A549 treated with DMSO at 1 μM for 4 hours (cell line): ENCODE measurements around the gene B4GALNT2. TPM values are rescaled to one million over a fixed set of nuclear protein-coding genes. Genes with fewer than 3 reads are reported as not detected.

Source experiments
- total RNA-seq: library from RNA; stranded (reverse); fragments of 200-300 nt; extraction: Qiagen RNA extraction; gene quantifications from 5 replicates; pipeline ENCODE4 v1.2.3, GENCODE V29; 2022; ENCODE audit warnings: low read depth

The B4GALNT2 gene, protein sequence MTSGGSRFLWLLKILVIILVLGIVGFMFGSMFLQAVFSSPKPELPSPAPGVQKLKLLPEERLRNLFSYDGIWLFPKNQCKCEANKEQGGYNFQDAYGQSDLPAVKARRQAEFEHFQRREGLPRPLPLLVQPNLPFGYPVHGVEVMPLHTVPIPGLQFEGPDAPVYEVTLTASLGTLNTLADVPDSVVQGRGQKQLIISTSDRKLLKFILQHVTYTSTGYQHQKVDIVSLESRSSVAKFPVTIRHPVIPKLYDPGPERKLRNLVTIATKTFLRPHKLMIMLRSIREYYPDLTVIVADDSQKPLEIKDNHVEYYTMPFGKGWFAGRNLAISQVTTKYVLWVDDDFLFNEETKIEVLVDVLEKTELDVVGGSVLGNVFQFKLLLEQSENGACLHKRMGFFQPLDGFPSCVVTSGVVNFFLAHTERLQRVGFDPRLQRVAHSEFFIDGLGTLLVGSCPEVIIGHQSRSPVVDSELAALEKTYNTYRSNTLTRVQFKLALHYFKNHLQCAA
- total RNA-seq: 0.38 to 0.53 TPM (median 0.45 TPM) in 5 replicates

DNA sequence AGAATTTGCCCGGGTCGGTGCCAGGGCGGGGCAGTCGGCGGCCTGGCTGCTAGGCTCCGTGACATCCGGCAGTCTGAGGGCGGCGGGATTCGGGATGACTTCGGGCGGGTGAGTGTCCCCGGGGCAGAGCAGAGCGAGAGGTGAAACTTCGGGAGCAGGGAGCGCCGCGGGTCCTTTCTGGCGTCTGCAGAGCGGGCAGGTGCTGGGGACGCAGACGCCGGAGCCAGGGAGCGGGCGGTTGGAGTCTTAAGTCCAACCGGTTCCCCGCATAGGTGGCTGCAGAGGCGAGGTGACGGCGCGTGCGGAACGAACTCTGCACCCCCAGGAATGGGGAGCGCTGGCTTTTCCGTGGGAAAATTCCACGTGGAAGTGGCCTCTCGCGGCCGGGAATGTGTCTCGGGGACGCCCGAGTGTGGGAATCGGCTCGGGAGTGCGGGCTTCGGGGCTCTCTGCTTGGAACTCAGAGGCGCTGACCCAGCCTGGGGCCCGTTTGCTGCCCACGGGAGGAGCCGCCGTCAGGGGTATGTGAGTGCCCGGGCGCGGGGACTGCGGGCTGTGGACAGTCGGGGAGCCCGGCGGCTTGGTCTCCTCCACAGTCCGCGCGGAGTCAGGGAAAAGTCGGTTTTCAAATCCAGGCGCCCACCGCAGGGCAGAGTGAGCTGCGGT, at the start of gene B4GALNT2:
Gene B4GALNT2, plus strand, starts transcription at position 71 of the 666 bp plus-strand sequence. Its CDS starts 24 bp downstream, at position 95.

DNA sequence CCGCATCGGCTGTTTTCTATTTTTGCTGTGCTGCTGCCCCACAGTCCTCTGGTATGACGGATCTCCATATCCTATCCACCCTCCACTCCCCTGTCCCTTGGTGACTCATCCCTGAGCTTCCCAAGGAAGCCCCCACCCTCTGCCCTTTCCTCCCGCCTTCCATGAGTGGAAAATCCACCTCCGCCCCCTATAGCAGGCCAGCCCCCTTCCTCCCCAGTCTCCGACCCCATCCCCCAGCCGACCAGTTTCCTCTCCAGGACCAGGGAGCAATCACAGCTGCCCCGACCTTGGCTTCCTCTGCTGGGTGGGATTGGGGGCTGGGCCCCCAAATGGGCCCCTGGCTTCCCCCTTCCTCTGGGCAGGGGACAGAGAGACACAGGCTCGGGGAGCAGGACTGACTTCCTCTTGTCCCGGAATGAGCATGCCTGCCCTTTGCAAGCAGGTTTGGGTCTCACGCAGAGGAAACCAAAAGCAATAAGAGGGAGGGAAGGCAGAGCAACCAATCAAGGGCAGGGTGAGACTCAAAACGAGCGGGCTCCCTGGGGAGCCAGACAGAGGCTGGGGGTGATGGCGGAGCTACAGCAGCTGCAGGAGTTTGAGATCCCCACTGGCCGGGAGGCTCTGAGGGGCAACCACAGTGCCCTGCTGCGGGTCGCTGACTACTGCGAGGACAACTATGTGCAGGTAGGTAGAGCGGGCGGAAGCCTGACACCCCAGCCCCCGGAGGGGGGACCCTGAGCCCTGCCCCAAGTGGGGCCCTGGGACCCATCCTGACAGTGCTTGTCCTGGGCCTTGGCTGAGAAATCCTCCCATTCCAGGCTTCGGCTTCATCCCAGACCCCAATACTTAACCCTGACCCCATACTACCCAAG, 77.8 kb downstream of the B4GALNT2 start, which contains the start of the genes ABI3 and GNGT2:
Gene ABI3, plus strand, starts transcription at position 550 of the 872 bp plus-strand sequence. Its CDS starts 18 bp downstream, at position 568.
Gene GNGT2, minus strand, starts transcription at position 417 of the 872 bp plus-strand sequence. CDS start 3,152 bp downstream, outside the sequence.

Other genes with a start within 250 kb of the B4GALNT2 start
- 498 to 723 TPM (median 555 TPM) in 5 replicates for gene ATP5MC1, start 240.0 kb upstream of the B4GALNT2 start, total RNA-seq
- 125 to 133 TPM (median 130 TPM) in 5 replicates for gene UBE2Z, start 224.4 kb upstream of the B4GALNT2 start, total RNA-seq
- gene SNF8, start 187.9 kb upstream of the B4GALNT2 start, total RNA-seq: 271 to 317 TPM (median 289 TPM) in 5 replicates
- gene GIP, start 164.2 kb upstream of the B4GALNT2 start, total RNA-seq: 2.9 to 4.4 TPM (median 3.8 TPM) in 5 replicates
- 53.1 to 93.9 TPM (median 91.6 TPM) in 5 replicates for gene IGF2BP1, start 135.4 kb upstream of the B4GALNT2 start, total RNA-seq
- gene GNGT2, start 77.8 kb downstream of the B4GALNT2 start, total RNA-seq: 0.18 to 0.38 TPM (median 0.25 TPM) in 5 replicates
- gene ABI3, start 77.9 kb downstream of the B4GALNT2 start, total RNA-seq: 0.11 to 0.12 TPM in 2 of 5 replicates, not detected in the others
- gene PHOSPHO1, start 98.0 kb downstream of the B4GALNT2 start, total RNA-seq: 0.48 to 1.1 TPM (median 0.63 TPM) in 5 replicates
- 7.4 to 8.6 TPM (median 8.2 TPM) in 5 replicates for gene ZNF652, start 229.5 kb downstream of the B4GALNT2 start, total RNA-seq